K562 treated with DMSO at 1 percent for 4 hours (cell line): ENCODE data around the gene HLA-F. TPM values are rescaled to one million over a fixed set of nuclear protein-coding genes. Genes with fewer than 3 reads are reported as not detected.

Experiments used
- total RNA-seq: library from RNA; unstranded; fragments of 300-600 nt; gene quantifications from 2 replicates; pipeline ENCODE4 v1.2.3, GENCODE V29; 2022; ENCODE audit not compliant: insufficient read depth

The HLA-F gene
- total RNA-seq = not detected in 2 replicates

DNA sequence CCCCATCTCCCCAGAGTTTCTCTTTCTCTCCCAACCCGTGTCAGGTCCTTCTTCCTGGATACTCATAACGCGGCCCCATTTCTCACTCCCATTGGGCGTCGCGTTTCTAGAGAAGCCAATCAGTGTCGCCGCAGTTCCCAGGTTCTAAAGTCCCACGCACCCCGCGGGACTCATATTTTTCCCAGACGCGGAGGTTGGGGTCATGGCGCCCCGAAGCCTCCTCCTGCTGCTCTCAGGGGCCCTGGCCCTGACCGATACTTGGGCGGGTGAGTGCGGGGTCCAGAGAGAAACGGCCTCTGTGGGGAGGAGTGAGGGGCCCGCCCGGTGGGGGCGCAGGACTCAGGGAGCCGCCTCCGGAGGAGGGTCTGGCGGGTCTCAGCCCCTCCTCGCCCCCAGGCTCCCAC is at the start of gene HLA-F:
Gene HLA-F, plus strand, starts transcription at position 173 of the 404 bp plus-strand sequence. Its CDS starts 30 bp downstream, at position 203.

GRCh38 chr6:29680904-29681303 is 42.3 kb upstream of the HLA-F start, which contains the start of gene ZFP57:
Gene ZFP57 (minus strand): TSS chr6:29681152. CDS start chr6:29677003, 4,149 bp downstream.

Other genes with a start within 250 kb of the HLA-F start
- not detected in 2 replicates for gene MAS1L, start 235.5 kb upstream of the HLA-F start, total RNA-seq
- gene UBD, start 163.7 kb upstream of the HLA-F start, total RNA-seq = not detected in 2 replicates
- gene OR2H2, start 138.3 kb upstream of the HLA-F start, total RNA-seq = 0.34 TPM in 1 of 2 replicates, not detected in the other
- 5.8 and 7.4 TPM in 2 replicates for gene GABBR1, start 90.3 kb upstream of the HLA-F start, total RNA-seq
- gene MOG, start 66.3 kb upstream of the HLA-F start, total RNA-seq = not detected in 2 replicates
- not detected in 2 replicates for gene ZFP57, start 42.3 kb upstream of the HLA-F start, total RNA-seq
- gene HLA-G, start 104.4 kb downstream of the HLA-F start, total RNA-seq = not detected in 2 replicates
- gene HLA-A, start 219.1 kb downstream of the HLA-F start, total RNA-seq = not detected in 2 replicates